GM18520 (cell line): ENCODE measurements around the gene RCHY1.

Experiments
- ATAC-seq: cut with Tn5 transposase; IDR thresholded peaks from one replicate; pipeline ENCODE4 v1.9.1; 2021; ENCODE audit not compliant: unreplicated experiment

RCHY1 gene

GRCh38 chr4:75432683-75433082 lies 81.5 kb downstream of the RCHY1 start:
- ATAC-seq, result no peak

- ATAC-seq, result no peak
Measured at GRCh38 chr4:75429208-75429607, 85.0 kb downstream of the RCHY1 start.
